Measurements from ENCODE around the gene ANKRD61.
"Not testable (repeated sequence)": the region's sequence is repeated elsewhere in the genome, so short reads cannot be mapped to it uniquely, and the experiment has no call there.

Gene ANKRD61

DNA sequence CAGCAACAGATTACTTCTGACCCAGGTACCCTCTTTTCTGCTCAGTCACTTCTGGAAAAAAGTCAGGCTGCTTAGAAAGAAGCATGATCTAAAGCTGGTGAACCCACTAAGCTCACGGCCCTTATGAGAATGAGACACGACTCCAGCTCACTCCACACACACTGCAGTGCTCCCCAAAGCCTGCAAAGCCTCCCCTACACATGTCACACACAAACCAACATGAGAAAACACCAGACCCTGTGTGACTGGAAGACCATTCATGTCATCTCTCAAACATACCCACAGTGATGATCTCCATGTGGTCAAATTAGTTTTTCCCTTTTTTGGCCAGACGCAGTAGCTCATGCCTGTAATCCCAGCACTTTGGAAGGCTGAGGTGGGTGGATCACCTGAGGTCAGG, 391 bp downstream of the ANKRD61 start:
- no peak for DNase-seq (ENCODE audit: low spot score)

DNA sequence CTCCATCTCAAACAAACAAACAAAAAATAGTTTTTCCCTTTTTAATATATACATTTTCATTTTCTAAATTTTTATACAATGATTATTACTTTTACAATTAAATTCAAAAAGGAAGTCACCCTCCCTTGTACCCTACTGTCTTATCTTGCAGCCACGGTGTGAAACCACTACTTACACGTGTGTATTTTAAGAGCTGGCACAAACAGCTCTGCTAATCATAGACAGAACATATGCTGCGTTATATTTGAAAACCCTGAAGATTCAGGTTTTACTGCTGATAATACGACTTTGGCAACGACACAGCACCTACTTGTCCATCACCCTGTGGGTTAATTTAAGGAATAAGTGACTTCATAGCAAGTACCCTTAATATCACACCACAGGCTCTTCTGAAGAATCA, 991 bp downstream of the ANKRD61 start:
- DNase-seq (ENCODE audit: low spot score) = no peak

DNA sequence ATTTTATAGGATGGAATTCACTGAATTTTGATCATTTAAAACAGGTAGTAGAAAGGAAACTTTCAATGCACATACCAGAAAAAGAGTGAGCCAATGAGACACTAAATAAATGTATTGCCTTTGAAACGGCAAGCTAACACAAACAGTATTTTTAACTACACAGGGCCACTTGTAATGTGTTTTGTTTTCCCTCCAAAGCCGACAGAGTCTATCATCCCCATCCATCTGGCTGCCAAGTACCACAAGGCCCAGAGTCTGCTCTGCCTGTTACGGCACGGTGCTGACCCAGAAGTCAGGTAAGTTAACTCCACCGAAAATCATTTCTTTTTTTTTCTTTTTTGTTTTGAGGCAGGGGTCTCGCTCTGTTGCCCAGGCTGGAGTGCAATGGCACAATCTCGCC, 1.5 kb downstream of the ANKRD61 start:
- no peak for DNase-seq (ENCODE audit: low spot score)

- DNase-seq (ENCODE audit: low spot score) = no peak
Measured at GRCh38 chr7:6035165-6035564, 4.0 kb downstream of the ANKRD61 start.

GRCh38 chr7:6035686-6036085, 4.5 kb downstream of the ANKRD61 start:
- no peak for DNase-seq (ENCODE audit: low spot score)

DNA sequence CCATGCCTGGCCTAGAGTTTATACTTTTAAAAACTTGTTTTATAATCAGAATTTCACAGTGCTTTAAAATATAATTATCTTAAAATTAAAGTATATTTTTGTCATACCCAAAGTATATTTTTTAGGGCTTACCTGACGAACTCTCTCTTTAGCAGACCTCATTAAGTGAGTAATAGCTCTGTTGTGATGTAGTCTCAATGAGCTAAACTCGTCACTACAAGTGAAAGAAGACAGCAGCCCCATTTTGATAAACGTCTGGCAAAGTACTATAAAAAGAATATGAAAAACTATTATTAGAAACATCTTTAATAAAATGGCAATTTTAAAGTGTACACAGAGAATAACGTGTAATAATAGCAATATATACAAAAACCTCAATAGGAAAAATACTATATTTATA, 18.6 kb downstream of the ANKRD61 start:
- no peak for DNase-seq (ENCODE audit: low spot score)

DNA sequence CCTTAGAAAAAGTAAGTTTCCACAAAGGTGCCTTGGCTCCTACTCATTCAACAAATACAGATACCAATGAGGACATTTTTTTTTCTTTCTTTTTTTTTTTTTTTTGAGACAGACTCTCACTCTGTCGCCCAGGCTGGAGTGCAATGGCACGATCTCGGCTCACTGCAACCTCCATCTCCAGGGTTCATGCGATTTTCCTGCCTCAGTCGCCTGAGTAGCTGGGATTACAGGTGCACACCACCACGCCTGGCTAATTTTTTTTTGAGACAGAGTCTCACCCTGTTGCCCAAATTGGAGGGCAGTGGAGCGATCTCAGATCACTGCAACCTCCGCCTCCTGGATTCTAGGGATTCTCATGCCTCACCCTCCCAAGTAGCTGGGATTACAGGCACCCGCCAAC, 20.0 kb downstream of the ANKRD61 start:
- not testable (repeated sequence) for DNase-seq (ENCODE audit: low spot score)

- DNase-seq (ENCODE audit: low spot score) = no peak
Measured at GRCh38 chr7:6056616-6057015, 25.4 kb downstream of the ANKRD61 start.

DNA sequence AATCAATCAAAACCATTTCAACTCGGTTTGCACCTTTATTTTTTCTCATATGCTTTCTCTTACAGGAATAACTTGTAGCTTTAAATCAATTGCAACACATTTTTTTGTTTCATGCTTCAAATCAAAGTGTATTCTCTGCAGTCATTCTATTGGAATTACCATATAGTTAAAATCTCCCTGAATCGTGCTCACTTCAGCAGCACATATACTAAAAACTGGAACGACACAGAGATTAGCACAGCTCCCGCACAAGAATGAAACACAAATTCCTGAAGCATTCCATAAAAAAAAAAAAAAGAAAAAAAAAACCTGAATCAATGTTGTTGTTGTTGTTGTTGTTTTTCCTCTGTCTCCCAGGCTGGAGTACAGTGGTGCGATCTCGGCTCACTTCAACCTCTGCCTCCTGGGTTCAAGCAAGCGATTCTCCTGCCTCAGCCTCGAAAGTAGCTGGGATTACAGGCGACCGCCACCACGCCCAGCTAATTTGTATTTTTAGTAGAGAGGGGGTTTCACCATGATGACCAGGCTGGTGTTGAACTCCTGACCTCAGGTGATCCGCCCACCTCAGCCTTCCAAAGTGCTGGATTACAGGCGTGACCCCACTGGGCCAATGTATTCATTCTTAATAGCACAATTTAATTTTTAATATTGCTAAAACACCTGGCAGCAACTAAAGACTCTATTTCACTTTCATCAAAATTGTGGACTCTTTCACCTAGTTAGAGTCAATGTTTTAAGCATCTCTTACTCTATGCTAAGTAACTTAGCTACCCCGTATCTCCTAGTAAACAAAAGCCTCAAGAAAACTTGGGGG, 26.3 kb downstream of the ANKRD61 start:
- no peak for DNase-seq (ENCODE audit: low spot score)

GRCh38 chr7:6059941-6060340, 28.8 kb downstream of the ANKRD61 start:
- not testable (repeated sequence) for DNase-seq (ENCODE audit: low spot score)

DNA sequence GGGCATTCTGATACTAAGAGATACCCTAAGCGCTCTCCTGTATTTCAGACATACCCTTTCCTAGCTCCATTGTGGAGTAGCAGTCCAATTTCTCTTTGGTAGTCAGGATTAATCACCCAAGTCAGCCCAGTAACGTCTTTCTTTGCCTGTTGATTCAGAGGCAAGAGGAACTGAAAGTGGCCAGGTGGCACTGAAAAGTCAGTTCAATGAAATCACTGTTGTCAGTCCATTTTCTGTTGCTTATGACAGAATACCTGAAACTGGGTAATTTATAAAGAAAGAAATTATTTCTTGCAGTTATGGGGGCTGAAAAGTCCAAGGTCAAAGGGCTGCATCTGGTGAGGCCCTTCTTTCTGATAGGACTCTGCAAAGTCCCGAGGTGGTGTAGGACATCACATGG, 40.2 kb downstream of the ANKRD61 start:
- DNase-seq (ENCODE audit: low spot score) = no peak

DNA sequence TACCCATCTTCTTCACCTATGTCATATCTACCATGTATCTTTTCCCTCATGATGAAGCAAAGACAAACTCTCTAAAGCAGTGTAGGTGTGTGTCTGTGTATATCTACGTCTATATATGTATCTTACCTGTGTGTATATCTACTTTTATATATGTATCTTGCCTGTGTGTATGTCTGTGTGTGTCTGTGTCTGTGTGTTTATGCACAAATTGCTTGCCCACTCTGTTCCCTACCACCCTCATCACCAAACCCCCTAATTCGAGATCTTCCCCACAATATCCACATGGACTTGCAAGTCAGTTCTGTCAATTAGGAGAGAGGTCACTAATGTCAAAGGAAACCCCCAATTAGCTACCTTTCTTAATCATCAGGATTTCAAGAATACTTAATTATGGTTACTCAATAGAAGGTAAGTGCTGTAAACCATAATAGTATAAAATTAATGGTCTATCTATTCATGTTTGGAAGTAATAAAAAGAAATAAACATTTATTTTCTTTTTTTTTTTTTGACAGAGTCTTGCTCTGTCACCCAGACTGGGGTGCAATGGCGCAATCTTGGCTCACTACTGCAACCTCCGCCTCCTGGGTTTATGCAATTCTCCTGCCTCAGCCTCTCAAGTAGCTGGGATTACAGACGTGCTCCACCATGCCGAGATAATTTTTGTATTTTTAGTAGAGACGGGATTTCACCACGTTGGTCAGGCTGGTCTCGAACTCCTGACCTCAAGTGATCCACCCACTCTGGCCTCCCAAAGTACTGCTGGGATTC, 43.6 kb downstream of the ANKRD61 start:
- no peak for DNase-seq (ENCODE audit: low spot score)

- DNase-seq (ENCODE audit: low spot score) = no peak
Measured at GRCh38 chr7:6078548-6078947, 47.4 kb downstream of the ANKRD61 start.

GRCh38 chr7:6083047-6083446, 51.9 kb downstream of the ANKRD61 start:
- not testable (repeated sequence) for DNase-seq (ENCODE audit: low spot score)

Measured in D341Med (cell line).